Endothelial cell of umbilical vein (primary cell): Measurements from ENCODE around the gene VRK2. TPM values are rescaled to one million over a fixed set of nuclear protein-coding genes. Genes with fewer than 3 reads are reported as not detected.

ENCODE experiments used
- BruUV-seq: library from RNA; stranded (reverse); fragments of 400-500 nt; replicated peaks from 2 replicates; lab custom pipeline; 2021; lab: Mats Ljungman, UMichigan
- CTCF ChIA-PET: fragments of 300-600, 350-600 bp; sonication (Branson Sonifier 250); formaldehyde crosslinking; loops from one replicate; lab custom pipeline; 2021; ENCODE audit warnings: antibody characterized with exemption, inconsistent platforms; lab: Charles Lee
- POLR2A ChIA-PET: fragments of 300-600, 350-600 bp; sonication (Branson Sonifier 250); formaldehyde crosslinking; loops from one replicate; lab custom pipeline; 2021; ENCODE audit warnings: antibody characterized with exemption, inconsistent platforms; lab: Charles Lee
- DNase-seq: peaks from one replicate; pipeline ENCODE4 v3.0.0-alpha.2; 2011; ENCODE audit warnings: low read depth, low spot score
- FAIRE-seq: peaks from 2 replicates; lab custom pipeline; 2011; peaks lifted over from hg19 to GRCh38; lab: Jason Lieb, UNC
- H2AFZ ChIP-seq: 2 replicates; pipeline ENCODE4 v1.6.0; 2012; ENCODE audit warnings: low read depth, low read length, control low read depth, inconsistent platforms
- H3K27ac ChIP-seq: 2 replicates; pipeline ENCODE4 v1.5.1; 2011; ENCODE audit warnings: low read depth, mild to moderate bottlenecking, control low read depth, low read length, moderate library complexity; ENCODE audit not compliant: insufficient read depth
- H3K27me3 ChIP-seq, 2 experiments: 2 replicates each; pipeline versions ENCODE4 v1.6.0 to v1.6.1; 2011; ENCODE audit warnings: low read length in 2 of 2, mixed read lengths in 1 of 2; ENCODE audit not compliant: control insufficient read depth in 2 of 2, insufficient read depth in 2 of 2
- H3K36me3 ChIP-seq, 2 experiments: 2 replicates in 1 of 2; 3 replicates in 1 of 2; pipeline ENCODE4 v1.5.1; 2011; ENCODE audit warnings: low read length in 2 of 2, mild to moderate bottlenecking in 1 of 2, moderate library complexity in 1 of 2; ENCODE audit not compliant: control insufficient read depth in 2 of 2, insufficient read depth in 2 of 2; ENCODE audit errors: extremely low read depth in 1 of 2
- H3K4me1 ChIP-seq: 3 replicates; pipeline ENCODE4 v1.5.1; 2011; ENCODE audit warnings: mild to moderate bottlenecking, low read length; ENCODE audit not compliant: control insufficient read depth, insufficient read depth; ENCODE audit errors: extremely low read depth
- H3K4me2 ChIP-seq: 2 replicates; pipeline ENCODE4 v1.6.1; 2011; ENCODE audit warnings: low read length, control low read depth, mixed read lengths; ENCODE audit not compliant: insufficient read depth
- H3K4me3 ChIP-seq, 3 experiments: fragments of 200-600 bp in 1 of 3; sonication (generic), shearing (Covaris generic) in 1 of 3; replicated peaks in 1 of 3; 2 replicates each; pipeline ENCODE4 v1.5.1; 2011 to 2016; ENCODE audit warnings: control low read depth in 3 of 3, low read length in 3 of 3, mild to moderate bottlenecking in 2 of 3, inconsistent platforms in 1 of 3, low read depth in 1 of 3, moderate library complexity in 1 of 3; ENCODE audit not compliant: insufficient read depth in 1 of 3
- H3K79me2 ChIP-seq: 2 replicates; pipeline ENCODE4 v1.6.0; 2012; ENCODE audit warnings: low read length, inconsistent platforms; ENCODE audit not compliant: control insufficient read depth, insufficient read depth
- H3K9ac ChIP-seq: replicated peaks from 2 replicates; pipeline ENCODE3; 2011; ENCODE audit warnings: low read length, control low read depth; ENCODE audit not compliant: insufficient read depth; ENCODE audit errors: extremely low read depth
- H3K9me1 ChIP-seq: replicated peaks from 3 replicates; pipeline ENCODE4 v1.6.0; 2011; ENCODE audit warnings: mild to moderate bottlenecking, low read length; ENCODE audit not compliant: control insufficient read depth, insufficient read depth; ENCODE audit errors: extremely low read depth
- H3K9me3 ChIP-seq: replicated peaks from 2 replicates; pipeline ENCODE4 v1.5.1; 2012; ENCODE audit warnings: low read length, inconsistent platforms; ENCODE audit not compliant: control insufficient read depth, insufficient read depth
- H4K20me1 ChIP-seq: replicated peaks from 2 replicates; pipeline ENCODE3; 2011; ENCODE audit warnings: mild to moderate bottlenecking, low read length; ENCODE audit not compliant: control insufficient read depth, insufficient read depth; ENCODE audit errors: extremely low read depth
- EZH2 ChIP-seq: IDR thresholded peaks from 2 replicates; pipeline ENCODE4 v1.6.1; 2012; ENCODE audit warnings: borderline replicate concordance, low read depth, mild to moderate bottlenecking, moderate library complexity, low read length, inconsistent platforms; ENCODE audit not compliant: severe bottlenecking
- FOS ChIP-seq: IDR thresholded peaks from 2 replicates; pipeline ENCODE4 v1.6.1; 2011; ENCODE audit warnings: mild to moderate bottlenecking, low read length, moderate library complexity, borderline replicate concordance; ENCODE audit not compliant: insufficient read depth
- GATA2 ChIP-seq: IDR thresholded peaks from 2 replicates; pipeline ENCODE4 v1.7.0; 2011; ENCODE audit warnings: low read depth, mild to moderate bottlenecking, moderate library complexity, mixed read lengths, low read length; ENCODE audit not compliant: insufficient read length, insufficient read depth
- JUN ChIP-seq: IDR thresholded peaks from 2 replicates; pipeline ENCODE4 v1.6.1; 2011; ENCODE audit warnings: borderline replicate concordance, low read depth; ENCODE audit not compliant: insufficient read length, insufficient read depth
- MYC ChIP-seq: IDR thresholded peaks from one replicate; pipeline ENCODE4 v1.6.1; 2011; ENCODE audit warnings: mild to moderate bottlenecking, low read depth, low read length
- POLR2A ChIP-seq: IDR thresholded peaks from 2 replicates; pipeline ENCODE4 v1.6.1; 2012; ENCODE audit warnings: low read depth, mild to moderate bottlenecking, control low read depth, low read length
- POLR2AphosphoS5 ChIP-seq: IDR thresholded peaks from 2 replicates; pipeline ENCODE4 v1.6.1; 2012; ENCODE audit warnings: low read depth, mild to moderate bottlenecking, control low read depth, low read length, moderate library complexity; ENCODE audit not compliant: insufficient read depth
- dilution Hi-C: fragments of 300-500 bp; cut with MboI; formaldehyde crosslinking; loops from one replicate; pipeline ENCODE4 v1.15.0; 2019; ENCODE audit warnings: low sequenced_read_pairs; ENCODE audit not compliant: extremely low pct_ligation_motif_present
- intact Hi-C: fragments of 100-400 bp; cut with micrococcal nuclease; formaldehyde crosslinking; loops from one replicate; pipeline ENCODE4 v1.10.0; 2022
- polyA plus RNA-seq, 4 experiments: library from polyadenylated mRNA; depleted of rRNA in 3 of 4; stranded (reverse) in 3 of 4; unstranded in 1 of 4; fragments of >200 nt; gene quantifications; 2 replicates each; pipeline versions ENCODE4 v1.2.1 to v1.2.3, GENCODE V29; 2011 to 2012; ENCODE audit warnings: missing spikeins in 1 of 4
- total RNA-seq: library from RNA; stranded (reverse); gene quantifications from 2 replicates; pipeline ENCODE4 v1.2.3, GENCODE V29; 2021
- TF ChIP-seq, protein P1 (sequence below), 2 donors: IDR thresholded peaks; 1 replicate in 1 of 2; 2 replicates in 1 of 2; pipeline ENCODE4 v1.5.1; 2011; ENCODE audit warnings: low read length in 2 of 2, mild to moderate bottlenecking in 2 of 2, moderate library complexity in 2 of 2, control low read depth in 1 of 2, inconsistent platforms in 1 of 2, low read depth in 1 of 2; ENCODE audit not compliant: insufficient read depth in 1 of 2; ENCODE audit errors: extremely low read depth in 1 of 2
- TF ChIP-seq, protein P2 (sequence below): IDR thresholded peaks from 2 replicates; pipeline ENCODE4 v1.6.1; 2011; ENCODE audit not compliant: insufficient read depth, insufficient read length

VRK2 gene
- total and polyA plus RNA-seq, 2 donors (not counting 3 experiments of a cell fraction or from before 2014, with no cell fraction given): 11.2 to 35.2 TPM

DNA sequence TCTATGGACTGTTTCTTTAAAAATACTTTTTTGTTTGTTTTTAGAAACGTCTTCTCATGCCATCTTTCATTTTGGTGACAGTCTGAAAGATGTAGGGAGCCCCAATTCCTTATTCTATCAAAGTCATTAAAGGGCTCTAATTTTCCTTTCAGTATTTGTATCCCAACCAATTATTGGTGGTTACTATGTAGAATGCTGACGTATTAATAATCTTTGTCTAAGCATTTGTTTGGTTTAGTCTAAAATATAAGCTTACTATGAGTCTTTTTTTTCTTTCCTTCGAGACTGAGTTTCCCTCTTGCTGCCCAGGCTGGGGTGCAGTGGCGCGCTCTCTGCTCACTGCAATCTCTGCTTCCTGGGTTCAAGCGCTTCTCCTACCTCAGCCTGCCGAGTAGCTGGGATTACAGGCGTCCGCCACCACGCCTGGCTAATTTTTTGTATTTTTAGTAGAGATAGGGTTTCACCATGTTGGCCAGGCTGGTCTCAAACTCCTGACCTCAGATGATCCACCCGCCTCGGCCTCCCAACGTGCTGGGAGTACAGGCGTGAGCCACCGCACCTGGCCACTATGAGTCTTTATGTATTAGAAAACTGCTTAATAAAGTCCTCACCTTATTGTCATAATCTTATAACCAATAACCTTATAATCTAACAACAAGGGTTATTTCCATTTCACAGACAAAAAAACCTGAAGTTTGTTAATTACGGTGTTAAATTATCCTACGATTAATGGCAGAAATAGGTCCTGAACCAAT, 849 bp upstream of the VRK2 start:
- TF ChIP-seq JUN (no peak), FOS (no peak)
- TF ChIP-seq, protein P1, sequence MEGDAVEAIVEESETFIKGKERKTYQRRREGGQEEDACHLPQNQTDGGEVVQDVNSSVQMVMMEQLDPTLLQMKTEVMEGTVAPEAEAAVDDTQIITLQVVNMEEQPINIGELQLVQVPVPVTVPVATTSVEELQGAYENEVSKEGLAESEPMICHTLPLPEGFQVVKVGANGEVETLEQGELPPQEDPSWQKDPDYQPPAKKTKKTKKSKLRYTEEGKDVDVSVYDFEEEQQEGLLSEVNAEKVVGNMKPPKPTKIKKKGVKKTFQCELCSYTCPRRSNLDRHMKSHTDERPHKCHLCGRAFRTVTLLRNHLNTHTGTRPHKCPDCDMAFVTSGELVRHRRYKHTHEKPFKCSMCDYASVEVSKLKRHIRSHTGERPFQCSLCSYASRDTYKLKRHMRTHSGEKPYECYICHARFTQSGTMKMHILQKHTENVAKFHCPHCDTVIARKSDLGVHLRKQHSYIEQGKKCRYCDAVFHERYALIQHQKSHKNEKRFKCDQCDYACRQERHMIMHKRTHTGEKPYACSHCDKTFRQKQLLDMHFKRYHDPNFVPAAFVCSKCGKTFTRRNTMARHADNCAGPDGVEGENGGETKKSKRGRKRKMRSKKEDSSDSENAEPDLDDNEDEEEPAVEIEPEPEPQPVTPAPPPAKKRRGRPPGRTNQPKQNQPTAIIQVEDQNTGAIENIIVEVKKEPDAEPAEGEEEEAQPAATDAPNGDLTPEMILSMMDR (IDR thresholded peaks at IDR 0.05; ENCODE audit: extremely low read depth in 1 of 2, insufficient read depth in 1 of 2, low read depth in 1 of 2, low read length in 2 of 2): no peak
- H3K9ac ChIP-seq: peak overlapping the region; percentile 95

DNA sequence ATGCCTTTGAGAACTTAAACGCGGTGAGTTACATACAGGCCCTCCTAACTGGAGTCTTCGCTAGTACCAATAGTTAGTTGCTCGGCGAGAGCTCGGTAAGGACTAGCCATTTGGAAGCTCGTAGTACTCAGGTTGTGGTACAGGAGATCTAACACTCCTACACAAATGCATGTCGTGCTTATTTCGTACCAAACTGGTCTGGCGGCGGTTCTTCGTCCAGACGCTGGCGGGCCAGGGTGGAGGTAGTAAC, 346 bp upstream of the VRK2 start:
- no peaks in the 10 kb centered on the region for H4K20me1 ChIP-seq
- no peaks in the 10 kb centered on the region for H3K27me3 ChIP-seq
- dilution Hi-C loops: no loop called here
- DNase-seq (no peak), FAIRE-seq (no peak)
- intact Hi-C loops: loop anchor here (1.0 to 10.0 kb wide), 5 partner anchors 12 to 589 kb away; no protein-coding TSS in a partner anchor
- BruUV-seq: TSS peak; percentile 72
- peak overlapping the region; percentile 100 for H3K4me2 ChIP-seq
- TF ChIP-seq GATA2 (no peak), JUN (no peak), FOS (no peak), POLR2AphosphoS5 (no peak), MYC (no peak), EZH2 (no peak), POLR2A (no peak)
- TF ChIP-seq, protein P2, sequence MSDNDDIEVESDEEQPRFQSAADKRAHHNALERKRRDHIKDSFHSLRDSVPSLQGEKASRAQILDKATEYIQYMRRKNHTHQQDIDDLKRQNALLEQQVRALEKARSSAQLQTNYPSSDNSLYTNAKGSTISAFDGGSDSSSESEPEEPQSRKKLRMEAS: no peak
- TF ChIP-seq, protein P1 (IDR thresholded peaks at IDR 0.05; ENCODE audit: extremely low read depth in 1 of 2, insufficient read depth in 1 of 2, low read depth in 1 of 2, low read length in 2 of 2): no peak
- H3K4me1 ChIP-seq: peaks cover 47% of the 10 kb centered on the region
- peak overlapping the region; percentile 60 to 74 (median 68) for H3K4me3 ChIP-seq
- no peaks in the 10 kb centered on the region for H3K9me3 ChIP-seq
- peak overlapping the region; percentile 95 for H3K9ac ChIP-seq
- H3K27ac ChIP-seq: peak overlapping the region; percentile 97
- CTCF ChIA-PET: interaction anchor here (0.7 to 1.9 kb wide), 9 partner anchors 9 to 195 kb away, joined by 3 to 7 read pairs (median 3); partner anchors contain the start of gene FANCL
- H3K9me1 ChIP-seq: no peaks in the 10 kb centered on the region
- peaks cover 33% of the 10 kb centered on the region for H3K79me2 ChIP-seq
- H3K36me3 ChIP-seq: peaks cover 0 to 2% of the 10 kb centered on the region in 2 experiments
- POLR2A ChIA-PET: interaction anchor here (1.0 kb wide), 1 partner anchor 170 kb away, joined by 5 read pairs; no protein-coding TSS in a partner anchor
- H2AFZ ChIP-seq: peak overlapping the region; percentile 99

More for the DNA sequence above, 849 bp upstream of the VRK2 start:
- Histone ChIP-seq H4K20me1 (no peaks in the 10 kb centered on the region), H2AFZ (peak overlapping the region; percentile 99), H3K27me3 (no peaks in the 10 kb centered on the region), H3K4me3 (peak overlapping the region; percentile 60 to 74 (median 68)), H3K79me2 (peaks cover 33% of the 10 kb centered on the region), H3K4me1 (peaks cover 47% of the 10 kb centered on the region), H3K4me2 (peak overlapping the region; percentile 100), H3K9me3 (no peaks in the 10 kb centered on the region), H3K27ac (peak overlapping the region; percentile 97), H3K36me3 (peaks cover 0 to 2% of the 10 kb centered on the region in 2 experiments), H3K9me1 (no peaks in the 10 kb centered on the region)
- no peak for DNase-seq
- ChIA-PET POLR2A (interaction anchor here (1.0 kb wide), 1 partner anchor 170 kb away, joined by 5 read pairs; no protein-coding TSS in a partner anchor), CTCF (interaction anchor here (0.7 to 1.9 kb wide), 9 partner anchors 8 to 195 kb away, joined by 3 to 7 read pairs (median 3); partner anchors contain the start of gene FANCL)
- FAIRE-seq: no peak
- dilution Hi-C loops: no loop called here
- BruUV-seq: no TSS peak
- intact Hi-C loops: loop anchor here (1.0 to 10.0 kb wide), 5 partner anchors 13 to 589 kb away; no protein-coding TSS in a partner anchor
